Upper lobe of left lung (tissue), 4 donors: ENCODE data around the gene RIN3.

Experiments used
- CTCF ChIP-seq, 6 experiments: fragments of 450-650 bp in 4 of 6; fragments of 200-600 bp in 2 of 6; sonication (generic) in 2 of 6; IDR thresholded peaks; one replicate each; pipeline ENCODE4 v1.5.1; 2016 to 2019; ENCODE audit warnings: antibody characterized with exemption in 6 of 6
- POLR2AphosphoS5 ChIP-seq, 2 donors: sonication (generic); formaldehyde crosslinking; IDR thresholded peaks; one replicate each; pipeline ENCODE4 v1.5.1; 2017; ENCODE audit warnings: antibody characterized with exemption in 2 of 2

- TF ChIP-seq CTCF (IDR thresholded peaks at IDR 0.05) (no peak), POLR2AphosphoS5 (IDR thresholded peaks at IDR 0.05) (no peak)
Observed at GRCh38 chr14:92573761-92574498, 60.3 kb downstream of the RIN3 start.
